HepG2 (cell line): ENCODE measurements around the gene MIOS. TPM values are rescaled to one million over a fixed set of nuclear protein-coding genes. Genes with fewer than 3 reads are reported as not detected.

Experiments used
- ATAC-seq: fragments of 200-7000 bp; cut with Tn5 transposase; 3 replicates; pipeline ENCODE4 v1.9.1; 2020; ENCODE audit warnings: mild to moderate bottlenecking, moderate library complexity
- BruUV-seq: library from RNA; stranded (reverse); fragments of 400-500 nt; replicated peaks from 2 replicates; lab custom pipeline; 2021; lab: Mats Ljungman, UMichigan
- CTCF ChIA-PET: fragments of 300-600 bp; formaldehyde crosslinking; extraction: SDS; loops from one replicate; lab custom pipeline; 2021; ENCODE audit warnings: low total read pairs, inconsistent platforms, low intra/inter-chr PET ratio; lab: Yijun Ruan, JAX
- POLR2A ChIA-PET: fragments of 350-600 bp; sonication (Branson Sonifier 250); formaldehyde crosslinking; loops from one replicate; lab custom pipeline; 2020; ENCODE audit warnings: antibody characterized with exemption, inconsistent platforms; lab: Yijun Ruan, JAX
- DNase-seq: peaks from one replicate; pipeline ENCODE4 v3.0.0-alpha.2; 2015; ENCODE audit warnings: low spot score
- FAIRE-seq: peaks from 3 replicates; lab custom pipeline; 2011; peaks lifted over from hg19 to GRCh38; lab: Jason Lieb, UNC
- H2AFZ ChIP-seq: one replicate; pipeline ENCODE4 v1.6.1; 2011; ENCODE audit warnings: low read length, inconsistent platforms
- H3K27ac ChIP-seq: fragments of 300-600 bp; 3 replicates; pipeline ENCODE4 v1.8.0; 2011; ENCODE audit warnings: mixed run types, mild to moderate bottlenecking, mixed read lengths, low read length, inconsistent platforms; ENCODE audit not compliant: insufficient read depth; ENCODE audit errors: extremely low read length
- H3K27me3 ChIP-seq, 2 experiments: fragments of 200-600 bp in 1 of 2; 2 replicates in 1 of 2; 3 replicates in 1 of 2; pipeline versions ENCODE4 v1.6.0 to v1.8.0; 2011; ENCODE audit warnings: low read length in 2 of 2, mild to moderate bottlenecking in 2 of 2, moderate library complexity in 2 of 2, inconsistent platforms in 1 of 2; ENCODE audit not compliant: insufficient read depth in 2 of 2, control insufficient read depth in 1 of 2
- H3K36me3 ChIP-seq, 2 experiments: fragments of 200-600 bp in 1 of 2; replicated peaks in 1 of 2; 2 replicates in 1 of 2; 3 replicates in 1 of 2; pipeline versions ENCODE4 v1.5.1 to v1.8.0; 2011; ENCODE audit warnings: low read length in 2 of 2, inconsistent platforms in 1 of 2; ENCODE audit not compliant: insufficient read depth in 2 of 2, control insufficient read depth in 1 of 2
- H3K4me1 ChIP-seq: 2 replicates; pipeline ENCODE4 v1.5.1; 2012; ENCODE audit warnings: low read length, inconsistent platforms; ENCODE audit not compliant: insufficient read depth
- H3K4me2 ChIP-seq: 2 replicates; pipeline ENCODE4 v1.6.0; 2011; ENCODE audit warnings: low read depth, low read length, inconsistent platforms
- H3K4me3 ChIP-seq, 3 experiments: fragments of 200-600 bp in 1 of 3; sonication (generic), shearing (Covaris generic) in 1 of 3; replicated peaks in 1 of 3; 2 replicates each; pipeline ENCODE4 v1.5.1; 2011 to 2016; ENCODE audit warnings: low read length in 3 of 3, inconsistent platforms in 2 of 3, low read depth in 2 of 3, mild to moderate bottlenecking in 2 of 3, control low read depth in 1 of 3, mixed read lengths in 1 of 3; ENCODE audit not compliant: insufficient read depth in 1 of 3
- H3K79me2 ChIP-seq: one replicate; pipeline ENCODE4 v1.6.1; 2011; ENCODE audit warnings: low read length, inconsistent platforms; ENCODE audit not compliant: insufficient read depth
- H3K9ac ChIP-seq: 2 replicates; pipeline ENCODE4 v1.6.0; 2011; ENCODE audit warnings: mild to moderate bottlenecking, low read depth, low read length, inconsistent platforms; ENCODE audit not compliant: insufficient read depth
- H3K9me3 ChIP-seq: 2 replicates; pipeline ENCODE4 v1.5.1; 2012; ENCODE audit warnings: mild to moderate bottlenecking, low read length
- H4K20me1 ChIP-seq: 2 replicates; pipeline ENCODE4 v1.6.0; 2011; ENCODE audit warnings: inconsistent platforms, mild to moderate bottlenecking, low read length, moderate library complexity; ENCODE audit not compliant: insufficient read depth
- ARNT2 ChIP-seq: sonication (generic); formaldehyde crosslinking; IDR thresholded peaks from 2 replicates; pipeline ENCODE4 v1.8.0; 2022; ENCODE audit warnings: mild to moderate bottlenecking, low read depth, missing genetic modification reagents, moderate library complexity
- BRCA1 ChIP-seq: sonication (generic); formaldehyde crosslinking; IDR thresholded peaks from 2 replicates; pipeline ENCODE4 v1.4.0; 2020; ENCODE audit warnings: missing genetic modification reagents
- CEBPB ChIP-seq: IDR thresholded peaks from 2 replicates; pipeline ENCODE4 v1.6.1; 2011; ENCODE audit warnings: low read depth, low read length, improper control_type of control experiment, borderline replicate concordance
- CEBPG ChIP-seq: IDR thresholded peaks from 2 replicates; pipeline ENCODE4 v1.6.1; 2016
- GPBP1L1 ChIP-seq: sonication (generic); formaldehyde crosslinking; IDR thresholded peaks from 2 replicates; pipeline ENCODE4 v1.5.0; 2020; ENCODE audit warnings: mild to moderate bottlenecking, missing genetic modification reagents
- JUN ChIP-seq: sonication (generic); formaldehyde crosslinking; IDR thresholded peaks from 2 replicates; pipeline ENCODE4 v1.4.0; 2020; ENCODE audit warnings: mild to moderate bottlenecking, missing genetic modification reagents
- NR0B2 ChIP-seq: sonication (generic); formaldehyde crosslinking; IDR thresholded peaks from 2 replicates; pipeline ENCODE4 v1.4.0; 2020; ENCODE audit warnings: mild to moderate bottlenecking, missing genetic modification reagents
- PAX8 ChIP-seq: sonication (generic); formaldehyde crosslinking; IDR thresholded peaks from 2 replicates; pipeline ENCODE4 v1.8.0; 2022; ENCODE audit warnings: mild to moderate bottlenecking, missing genetic modification reagents, borderline replicate concordance
- ZBTB46 ChIP-seq: sonication (generic); formaldehyde crosslinking; IDR thresholded peaks from 2 replicates; pipeline ENCODE4 v1.4.0; 2020; ENCODE audit warnings: mild to moderate bottlenecking, missing genetic modification reagents, borderline replicate concordance
- ZFYVE20 ChIP-seq: sonication (generic); formaldehyde crosslinking; IDR thresholded peaks from 2 replicates; pipeline ENCODE4 v1.8.0; 2023; ENCODE audit warnings: low read depth, mild to moderate bottlenecking, moderate library complexity, missing genetic modification reagents, borderline replicate concordance
- ZNF552 ChIP-seq: sonication (generic); formaldehyde crosslinking; IDR thresholded peaks from 2 replicates; pipeline ENCODE4 v1.9.0; 2022; ENCODE audit warnings: missing genetic modification reagents, mild to moderate bottlenecking, borderline replicate concordance
- ZNF788 ChIP-seq: sonication (generic); formaldehyde crosslinking; IDR thresholded peaks from 2 replicates; pipeline ENCODE4 v1.5.0; 2020; ENCODE audit warnings: mild to moderate bottlenecking, missing genetic modification reagents, borderline replicate concordance
- ZNF883 ChIP-seq: sonication (generic); formaldehyde crosslinking; IDR thresholded peaks from 2 replicates; pipeline ENCODE4 v1.5.1; 2020; ENCODE audit warnings: mild to moderate bottlenecking, missing genetic modification reagents; ENCODE audit errors: not compliant biosample characterization
- WGBS: methylation state at CpG from one replicate; pipeline ENCODE4 v1.1.6; 2017; ENCODE audit warnings: low lambda C conversion rate; 5-methylcytosine and 5-hydroxymethylcytosine counted together
- in situ Hi-C: cut with HindIII; loops from 2 replicates; pipeline ENCODE4 v1.10.0; 2017; ENCODE audit warnings: low pct_unique_long_range_greater_than_20kb; ENCODE audit not compliant: extremely low pct_ligation_motif_present
- intact Hi-C: fragments of 100-400 bp; cut with micrococcal nuclease; formaldehyde crosslinking; loops from one replicate; pipeline ENCODE4 v1.10.0; 2022; ENCODE audit not compliant: unreplicated experiment
- polyA plus RNA-seq, 8 experiments: library from polyadenylated mRNA; depleted of rRNA in 3 of 8; stranded (reverse) in 7 of 8; unstranded in 1 of 8; fragments of >200 nt; fragmentation: Illumina TruSeq in 4 of 8; extraction: Trizol in 4 of 8; gene quantifications; 2 replicates each; pipeline versions ENCODE4 v1.2.1 to v1.2.3, GENCODE V29; 2011 to 2016; ENCODE audit warnings: low read depth in 4 of 8, missing spikeins in 1 of 8, mixed read lengths in 1 of 8; ENCODE audit not compliant: insufficient read depth in 1 of 8
- total RNA-seq, 5 experiments: library from RNA; depleted of rRNA; stranded (reverse); fragments of >200 nt; fragmentation: Illumina TruSeq; extraction: Trizol; gene quantifications; 2 replicates each; pipeline ENCODE4 v1.2.3, GENCODE V29; 2016; ENCODE audit warnings: low read depth in 1 of 5

MIOS gene
- total and polyA plus RNA-seq, 2 of the 13 experiments (the other 11 are each of a cell fraction or from before 2014, with no cell fraction given), result 15.2 to 33.5 TPM

GRCh38 chr7:7577888-7578287 lies 11.2 kb downstream of the MIOS start:
- H3K9ac ChIP-seq, result no peak overlapping the region
- BruUV-seq, result no TSS peak
- H2AFZ ChIP-seq, result no peak overlapping the region
- H3K4me3 ChIP-seq, result no peak overlapping the region
- TF ChIP-seq ZNF883, result no peak
- TF ChIP-seq ZNF552 (CRISPR knock-in tag), result no peak
- no peak for TF ChIP-seq PAX8 (CRISPR knock-in tag)
- no peak for TF ChIP-seq GPBP1L1 (CRISPR knock-in tag)
- TF ChIP-seq NR0B2 (CRISPR knock-in tag), result no peak
- peaks cover 2% of the 10 kb centered on the region for H3K79me2 ChIP-seq
- H4K20me1 ChIP-seq, result no peaks in the 10 kb centered on the region
- no peaks in the 10 kb centered on the region for H3K27me3 ChIP-seq
- peaks cover 4 to 17% of the 10 kb centered on the region in 2 experiments; a peak in 4 of 5 replicates for H3K36me3 ChIP-seq
- 97% methylated on average over 1 of the region's 1 CpG for WGBS
- intact Hi-C loops (no loop called here), in situ Hi-C loops (no loop called here)
- ATAC-seq, result no peak
- POLR2A ChIA-PET, result no interaction called here
- H3K9me3 ChIP-seq, result no peaks in the 10 kb centered on the region
- FAIRE-seq, result no peak
- no peak overlapping the region for H3K27ac ChIP-seq
- DNase-seq, result no peak
- CTCF ChIA-PET, result no interaction called here
- no peaks in the 10 kb centered on the region for H3K4me1 ChIP-seq
- H3K4me2 ChIP-seq, result no peak overlapping the region

GRCh38 chr7:7579638-7580037 lies 13.0 kb downstream of the MIOS start:
- Histone ChIP-seq H3K4me3 (no peak overlapping the region), H3K4me1 (no peaks in the 10 kb centered on the region), H3K27me3 (no peaks in the 10 kb centered on the region), H3K4me2 (no peak overlapping the region), H2AFZ (no peak overlapping the region), H3K27ac (no peak overlapping the region), H3K36me3 (peaks cover 3 to 5% of the 10 kb centered on the region in 2 experiments; a peak in 3 of 5 replicates), H4K20me1 (no peaks in the 10 kb centered on the region), H3K9ac (no peak overlapping the region), H3K9me3 (no peaks in the 10 kb centered on the region), H3K79me2 (no peaks in the 10 kb centered on the region)
- no peak for ATAC-seq
- WGBS, result 98% methylated on average over 3 of the region's 3 CpGs
- no peak for FAIRE-seq
- ChIA-PET CTCF (no interaction called here), POLR2A (no interaction called here)
- no peak for DNase-seq
- in situ Hi-C loops, result no loop called here
- no TSS peak for BruUV-seq
- intact Hi-C loops, result no loop called here
- peak; percentile 73; the same call in 1 of the 2 replicates for TF ChIP-seq CEBPB
- TF ChIP-seq ZFYVE20 (CRISPR knock-in tag), result no peak
- peak; percentile 23; the same call in 1 of the 2 replicates for TF ChIP-seq CEBPG (CRISPR knock-in tag)
- no peak for TF ChIP-seq ARNT2 (CRISPR knock-in tag)
- no peak for TF ChIP-seq JUN (CRISPR knock-in tag)
- no peak for TF ChIP-seq ZNF788 (CRISPR knock-in tag)
- TF ChIP-seq ZBTB46 (CRISPR knock-in tag), result no peak
- no peak for TF ChIP-seq BRCA1 (CRISPR knock-in tag)
